Activated CD4-positive, alpha-beta T cell treated with anti-CD3 and anti-CD28 coated beads, Interleukin-2, amount 10 ng/mL, durations not matched to agents 24 days and 14 days (primary cell): ENCODE measurements around the gene CACNA2D3. TPM values are rescaled to one million over a fixed set of nuclear protein-coding genes. Genes with fewer than 3 reads are reported as not detected.

Experiments used
- DNase-seq: peaks from one replicate; pipeline ENCODE4 v3.0.0; 2022
- H3K27ac Mint-ChIP-seq: one replicate; pipeline ENCODE4 v1.8.0; 2022; ENCODE audit warnings: mild to moderate bottlenecking, mixed read lengths
- H3K27me3 Mint-ChIP-seq: one replicate; pipeline ENCODE4 v1.8.0; 2022; ENCODE audit warnings: mixed read lengths
- H3K36me3 Mint-ChIP-seq: one replicate; pipeline ENCODE4 v1.8.0; 2022; ENCODE audit warnings: low read depth, mild to moderate bottlenecking, mixed read lengths
- H3K4me1 Mint-ChIP-seq: one replicate; pipeline ENCODE4 v1.8.0; 2021; ENCODE audit warnings: mixed read lengths
- H3K4me3 Mint-ChIP-seq: one replicate; pipeline ENCODE4 v1.8.0; 2022; ENCODE audit warnings: mild to moderate bottlenecking, moderate library complexity, mixed read lengths
- H3K9me3 Mint-ChIP-seq: one replicate; pipeline ENCODE4 v1.8.0; 2021; ENCODE audit warnings: mixed read lengths
- intact Hi-C: fragments of 100-400 bp; cut with micrococcal nuclease; formaldehyde crosslinking; loops from one replicate; pipeline ENCODE4 v1.15.1; 2023
- total RNA-seq: library from RNA; stranded (reverse); gene quantifications from 2 replicates; pipeline ENCODE4 v1.2.3, GENCODE V29; 2022

The CACNA2D3 gene
- total RNA-seq, 1 donor from 2014 or later = not detected

- Mint-ChIP-seq H3K9me3 (no peaks in the 10 kb centered on the region), H3K4me1 (no peaks in the 10 kb centered on the region), H3K27ac (no peak overlapping the region), H3K27me3 (no peaks in the 10 kb centered on the region), H3K4me3 (no peak overlapping the region), H3K36me3 (no peaks in the 10 kb centered on the region)
- intact Hi-C loops = no loop called here
- DNase-seq = no peak
Measured at GRCh38 chr3:54681706-54682105, 559.4 kb downstream of the CACNA2D3 start.

- no peaks in the 10 kb centered on the region for H3K9me3 Mint-ChIP-seq
- H3K4me3 Mint-ChIP-seq = no peak overlapping the region
- H3K36me3 Mint-ChIP-seq = no peaks in the 10 kb centered on the region
- H3K27me3 Mint-ChIP-seq = no peaks in the 10 kb centered on the region
- no peaks in the 10 kb centered on the region for H3K4me1 Mint-ChIP-seq
- H3K27ac Mint-ChIP-seq = no peak overlapping the region
- intact Hi-C loops = no loop called here
- DNase-seq = no peak
Measured at GRCh38 chr3:54685213-54685612, 562.9 kb downstream of the CACNA2D3 start.

- Mint-ChIP-seq H3K4me1 (no peaks in the 10 kb centered on the region), H3K4me3 (no peak overlapping the region), H3K27me3 (no peaks in the 10 kb centered on the region), H3K9me3 (no peaks in the 10 kb centered on the region), H3K27ac (no peak overlapping the region), H3K36me3 (no peaks in the 10 kb centered on the region)
- no peak for DNase-seq
- intact Hi-C loops = no loop called here
Measured at GRCh38 chr3:54691289-54691771, 569.0 kb downstream of the CACNA2D3 start.

GRCh38 chr3:54696313-54696712 is 574.0 kb downstream of the CACNA2D3 start:
- DNase-seq = no peak
- intact Hi-C loops = no loop called here
- H3K27me3 Mint-ChIP-seq = no peaks in the 10 kb centered on the region
- H3K36me3 Mint-ChIP-seq = no peaks in the 10 kb centered on the region
- no peak overlapping the region for H3K27ac Mint-ChIP-seq
- H3K9me3 Mint-ChIP-seq = no peaks in the 10 kb centered on the region
- no peaks in the 10 kb centered on the region for H3K4me1 Mint-ChIP-seq
- H3K4me3 Mint-ChIP-seq = no peak overlapping the region

- no peaks in the 10 kb centered on the region for H3K9me3 Mint-ChIP-seq
- H3K36me3 Mint-ChIP-seq = no peaks in the 10 kb centered on the region
- H3K27me3 Mint-ChIP-seq = no peaks in the 10 kb centered on the region
- no peak for DNase-seq
- intact Hi-C loops = no loop called here
- no peak overlapping the region for H3K27ac Mint-ChIP-seq
- no peaks in the 10 kb centered on the region for H3K4me1 Mint-ChIP-seq
- no peak overlapping the region for H3K4me3 Mint-ChIP-seq
Measured at GRCh38 chr3:54698054-54698453, 575.7 kb downstream of the CACNA2D3 start.

GRCh38 chr3:54703923-54704322 is 581.6 kb downstream of the CACNA2D3 start:
- intact Hi-C loops = no loop called here
- no peak for DNase-seq
- H3K9me3 Mint-ChIP-seq = peaks cover 3% of the 10 kb centered on the region
- H3K36me3 Mint-ChIP-seq = no peaks in the 10 kb centered on the region
- H3K27me3 Mint-ChIP-seq = no peaks in the 10 kb centered on the region
- H3K4me3 Mint-ChIP-seq = no peak overlapping the region
- H3K4me1 Mint-ChIP-seq = no peaks in the 10 kb centered on the region
- no peak overlapping the region for H3K27ac Mint-ChIP-seq

GRCh38 chr3:54705730-54706129 is 583.4 kb downstream of the CACNA2D3 start:
- Mint-ChIP-seq H3K27me3 (no peaks in the 10 kb centered on the region), H3K27ac (no peak overlapping the region), H3K36me3 (no peaks in the 10 kb centered on the region), H3K4me3 (no peak overlapping the region), H3K4me1 (no peaks in the 10 kb centered on the region), H3K9me3 (peaks cover 3% of the 10 kb centered on the region)
- intact Hi-C loops = no loop called here
- DNase-seq = no peak

GRCh38 chr3:54706738-54707137 is 584.4 kb downstream of the CACNA2D3 start:
- no peak for DNase-seq
- peaks cover 3% of the 10 kb centered on the region for H3K9me3 Mint-ChIP-seq
- H3K4me3 Mint-ChIP-seq = no peak overlapping the region
- intact Hi-C loops = no loop called here
- H3K36me3 Mint-ChIP-seq = no peaks in the 10 kb centered on the region
- H3K27me3 Mint-ChIP-seq = no peaks in the 10 kb centered on the region
- no peaks in the 10 kb centered on the region for H3K4me1 Mint-ChIP-seq
- no peak overlapping the region for H3K27ac Mint-ChIP-seq

GRCh38 chr3:54709785-54710184 is 587.4 kb downstream of the CACNA2D3 start:
- H3K9me3 Mint-ChIP-seq = peaks cover 3% of the 10 kb centered on the region

GRCh38 chr3:54710954-54711353 is 588.6 kb downstream of the CACNA2D3 start:
- Mint-ChIP-seq H3K4me1 (no peaks in the 10 kb centered on the region), H3K27me3 (no peaks in the 10 kb centered on the region), H3K9me3 (peaks cover 3% of the 10 kb centered on the region), H3K4me3 (no peak overlapping the region), H3K27ac (no peak overlapping the region), H3K36me3 (no peaks in the 10 kb centered on the region)
- intact Hi-C loops = no loop called here
- DNase-seq = no peak

More at GRCh38 chr3:54709785-54710184, 587.4 kb downstream of the CACNA2D3 start:
- Mint-ChIP-seq H3K36me3 (no peaks in the 10 kb centered on the region), H3K4me3 (no peak overlapping the region), H3K27ac (no peak overlapping the region), H3K27me3 (no peaks in the 10 kb centered on the region), H3K4me1 (no peaks in the 10 kb centered on the region)
- intact Hi-C loops = no loop called here
- no peak for DNase-seq

GRCh38 chr3:54712539-54712938 is 590.2 kb downstream of the CACNA2D3 start:
- H3K27ac Mint-ChIP-seq = no peak overlapping the region
- no peaks in the 10 kb centered on the region for H3K36me3 Mint-ChIP-seq
- intact Hi-C loops = no loop called here
- no peak for DNase-seq
- no peaks in the 10 kb centered on the region for H3K4me1 Mint-ChIP-seq
- H3K9me3 Mint-ChIP-seq = peaks cover 3% of the 10 kb centered on the region
- no peak overlapping the region for H3K4me3 Mint-ChIP-seq
- no peaks in the 10 kb centered on the region for H3K27me3 Mint-ChIP-seq

GRCh38 chr3:54713031-54713430 is 590.7 kb downstream of the CACNA2D3 start:
- H3K4me1 Mint-ChIP-seq = no peaks in the 10 kb centered on the region
- H3K4me3 Mint-ChIP-seq = no peak overlapping the region
- no peaks in the 10 kb centered on the region for H3K36me3 Mint-ChIP-seq
- H3K27me3 Mint-ChIP-seq = no peaks in the 10 kb centered on the region
- DNase-seq = no peak
- peaks cover 3% of the 10 kb centered on the region for H3K9me3 Mint-ChIP-seq
- H3K27ac Mint-ChIP-seq = no peak overlapping the region
- intact Hi-C loops = no loop called here

- H3K27me3 Mint-ChIP-seq = no peaks in the 10 kb centered on the region
Measured at GRCh38 chr3:54713455-54713854, 591.1 kb downstream of the CACNA2D3 start.

GRCh38 chr3:54714035-54714434 is 591.7 kb downstream of the CACNA2D3 start:
- Mint-ChIP-seq H3K4me1 (no peaks in the 10 kb centered on the region), H3K36me3 (no peaks in the 10 kb centered on the region), H3K9me3 (no peaks in the 10 kb centered on the region), H3K27ac (no peak overlapping the region), H3K27me3 (no peaks in the 10 kb centered on the region), H3K4me3 (no peak overlapping the region)
- no peak for DNase-seq
- intact Hi-C loops = no loop called here

More at GRCh38 chr3:54713455-54713854, 591.1 kb downstream of the CACNA2D3 start:
- intact Hi-C loops = no loop called here
- H3K4me3 Mint-ChIP-seq = no peak overlapping the region
- no peak overlapping the region for H3K27ac Mint-ChIP-seq
- no peak for DNase-seq
- no peaks in the 10 kb centered on the region for H3K36me3 Mint-ChIP-seq
- H3K9me3 Mint-ChIP-seq = no peaks in the 10 kb centered on the region
- H3K4me1 Mint-ChIP-seq = no peaks in the 10 kb centered on the region

GRCh38 chr3:54717506-54717905 is 595.2 kb downstream of the CACNA2D3 start:
- H3K36me3 Mint-ChIP-seq = no peaks in the 10 kb centered on the region
- no peaks in the 10 kb centered on the region for H3K9me3 Mint-ChIP-seq
- DNase-seq = no peak
- H3K4me3 Mint-ChIP-seq = no peak overlapping the region
- no peaks in the 10 kb centered on the region for H3K27me3 Mint-ChIP-seq
- no peaks in the 10 kb centered on the region for H3K4me1 Mint-ChIP-seq
- H3K27ac Mint-ChIP-seq = no peak overlapping the region
- intact Hi-C loops = no loop called here
